Caco-2 (cell line): ENCODE results near the gene RAD23B. TPM values are rescaled to one million over a fixed set of nuclear protein-coding genes. Genes with fewer than 3 reads are reported as not detected.
A peak's percentile ranks its signal among the peaks of the same experiment; 100 is the strongest.

Experiments
- BruUV-seq: library from RNA; stranded (reverse); fragments of 400-500 nt; replicated peaks from 2 replicates; lab custom pipeline; 2021; lab: Mats Ljungman, UMichigan
- CTCF ChIA-PET: fragments of 300-600 bp; sonication (Branson Sonifier 250); formaldehyde crosslinking; loops from one replicate; lab custom pipeline; 2022; ENCODE audit warnings: antibody characterized with exemption; lab: Charles Lee
- POLR2A ChIA-PET: fragments of 300-600 bp; sonication (Branson Sonifier 250); formaldehyde crosslinking; loops from one replicate; lab custom pipeline; 2022; ENCODE audit warnings: antibody characterized with exemption; lab: Charles Lee
- DNase-seq, 2 experiments: peaks; one replicate each; pipeline versions ENCODE4 v3.0.0 to v3.0.0-alpha.2; 2020 to 2022
- H3K27me3 ChIP-seq: replicated peaks from 2 replicates; pipeline ENCODE4 v1.6.0; 2011; ENCODE audit warnings: low read length; ENCODE audit not compliant: control insufficient read depth, insufficient read depth
- H3K36me3 ChIP-seq: 2 replicates; pipeline ENCODE4 v1.5.1; 2011; ENCODE audit warnings: low read length; ENCODE audit not compliant: control insufficient read depth, insufficient read depth
- H3K4me1 ChIP-seq: fragments of 250-450 bp; sonication (Bioruptor Pico); 2 replicates; pipeline ENCODE4 v1.5.1; 2020; ENCODE audit warnings: mild to moderate bottlenecking
- H3K4me3 ChIP-seq: 2 replicates; pipeline ENCODE4 v1.5.1; 2011; ENCODE audit warnings: low read depth, mild to moderate bottlenecking, control low read depth, low read length
- H3K9me3 ChIP-seq: fragments of 250-450 bp; sonication (Bioruptor Pico); 2 replicates; pipeline ENCODE4 v1.5.1; 2020; ENCODE audit warnings: mild to moderate bottlenecking, moderate library complexity
- H3K27ac Mint-ChIP-seq: one replicate; pipeline ENCODE4 v1.8.0; 2022; ENCODE audit warnings: mixed read lengths; ENCODE audit not compliant: unreplicated experiment
- H3K27me3 Mint-ChIP-seq: one replicate; pipeline ENCODE4 v1.8.0; 2022; ENCODE audit warnings: mixed read lengths; ENCODE audit not compliant: insufficient read depth, unreplicated experiment
- H3K36me3 Mint-ChIP-seq: one replicate; pipeline ENCODE4 v1.8.0; 2022; ENCODE audit warnings: mild to moderate bottlenecking, mixed read lengths; ENCODE audit not compliant: insufficient read depth, unreplicated experiment
- H3K4me1 Mint-ChIP-seq: one replicate; pipeline ENCODE4 v1.8.0; 2022; ENCODE audit warnings: low read depth, mixed read lengths; ENCODE audit not compliant: unreplicated experiment
- H3K4me3 Mint-ChIP-seq: one replicate; pipeline ENCODE4 v1.8.0; 2022; ENCODE audit warnings: mild to moderate bottlenecking, moderate library complexity, mixed read lengths; ENCODE audit not compliant: unreplicated experiment
- H3K9me3 Mint-ChIP-seq: one replicate; pipeline ENCODE4 v1.8.0; 2022; ENCODE audit warnings: mixed read lengths; ENCODE audit not compliant: unreplicated experiment
- intact Hi-C: fragments of 100-400 bp; cut with micrococcal nuclease; formaldehyde crosslinking; loops from one replicate; pipeline ENCODE4 v1.10.0; 2022; ENCODE audit not compliant: unreplicated experiment
- total RNA-seq: library from RNA; stranded (reverse); gene quantifications from 2 replicates; pipeline ENCODE4 v1.2.3, GENCODE V29; 2022
- TF ChIP-seq, protein P1 (sequence below), 2 experiments: fragments of 200-600 bp in 1 of 2; IDR thresholded peaks; 1 replicate in 1 of 2; 2 replicates in 1 of 2; pipeline versions ENCODE4 v1.5.1 to v1.8.0; 2011 to 2022; ENCODE audit warnings: antibody characterized with exemption in 1 of 2, control low read depth in 1 of 2, inconsistent platforms in 1 of 2, low read depth in 1 of 2, low read length in 1 of 2, mild to moderate bottlenecking in 1 of 2, moderate library complexity in 1 of 2; ENCODE audit not compliant: insufficient read depth in 1 of 2, severe bottlenecking in 1 of 2, unreplicated experiment in 1 of 2

RAD23B gene
- total RNA-seq, 1 experiment from 2014 or later, result 188 TPM

DNA sequence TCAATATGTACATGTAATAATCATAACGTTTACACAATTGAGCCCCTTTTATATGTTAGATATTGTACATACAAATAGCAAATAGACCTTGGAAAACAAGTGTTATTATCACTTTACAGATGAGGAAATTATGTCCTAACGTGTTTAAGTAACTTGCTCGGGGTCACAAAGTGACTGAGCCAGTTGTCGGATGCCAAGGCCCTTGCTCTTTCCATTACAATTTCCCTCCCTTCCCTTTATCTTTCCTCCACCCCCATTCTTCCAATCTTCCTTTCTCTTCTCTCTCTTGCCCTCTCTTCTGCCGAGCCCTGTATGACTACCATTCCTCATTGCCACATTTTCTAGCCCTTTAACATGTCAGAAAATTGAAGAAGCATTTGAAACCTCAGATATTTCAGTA lies 34.4 kb upstream of the RAD23B start:
- Mint-ChIP-seq H3K4me3 (peak overlapping the region; percentile 56), H3K27ac (peak overlapping the region; percentile 75), H3K9me3 (peaks cover 10% of the 10 kb centered on the region), H3K27me3 (no peaks in the 10 kb centered on the region), H3K36me3 (peaks cover 10% of the 10 kb centered on the region), H3K4me1 (peaks cover 48% of the 10 kb centered on the region)
- TF ChIP-seq, protein P1, sequence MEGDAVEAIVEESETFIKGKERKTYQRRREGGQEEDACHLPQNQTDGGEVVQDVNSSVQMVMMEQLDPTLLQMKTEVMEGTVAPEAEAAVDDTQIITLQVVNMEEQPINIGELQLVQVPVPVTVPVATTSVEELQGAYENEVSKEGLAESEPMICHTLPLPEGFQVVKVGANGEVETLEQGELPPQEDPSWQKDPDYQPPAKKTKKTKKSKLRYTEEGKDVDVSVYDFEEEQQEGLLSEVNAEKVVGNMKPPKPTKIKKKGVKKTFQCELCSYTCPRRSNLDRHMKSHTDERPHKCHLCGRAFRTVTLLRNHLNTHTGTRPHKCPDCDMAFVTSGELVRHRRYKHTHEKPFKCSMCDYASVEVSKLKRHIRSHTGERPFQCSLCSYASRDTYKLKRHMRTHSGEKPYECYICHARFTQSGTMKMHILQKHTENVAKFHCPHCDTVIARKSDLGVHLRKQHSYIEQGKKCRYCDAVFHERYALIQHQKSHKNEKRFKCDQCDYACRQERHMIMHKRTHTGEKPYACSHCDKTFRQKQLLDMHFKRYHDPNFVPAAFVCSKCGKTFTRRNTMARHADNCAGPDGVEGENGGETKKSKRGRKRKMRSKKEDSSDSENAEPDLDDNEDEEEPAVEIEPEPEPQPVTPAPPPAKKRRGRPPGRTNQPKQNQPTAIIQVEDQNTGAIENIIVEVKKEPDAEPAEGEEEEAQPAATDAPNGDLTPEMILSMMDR (IDR thresholded peaks at IDR 0.05; ENCODE audit: insufficient read depth in 1 of 2, low read depth in 1 of 2, low read length in 1 of 2, severe bottlenecking in 1 of 2, unreplicated experiment in 1 of 2), result no peak
- Histone ChIP-seq H3K4me3 (no peak overlapping the region), H3K36me3 (no peaks in the 10 kb centered on the region), H3K27me3 (no peaks in the 10 kb centered on the region), H3K9me3 (no peaks in the 10 kb centered on the region), H3K4me1 (peaks cover 71% of the 10 kb centered on the region)
- no peak for DNase-seq
- CTCF ChIA-PET, result interaction anchor here (1.0 to 1.3 kb wide), 4 partner anchors 9 to 77 kb away, joined by 3 to 7 read pairs (median 3); no protein-coding TSS in a partner anchor
- BruUV-seq, result no TSS peak
- POLR2A ChIA-PET, result interaction anchor here (0.6 to 0.9 kb wide), 2 partner anchors 21 to 37 kb away, joined by 3 read pairs; no protein-coding TSS in a partner anchor
- intact Hi-C loops, result loop anchor here (1.0 to 2.0 kb wide), 2 partner anchors 20 to 35 kb away; partner anchors contain the start of gene RAD23B

DNA sequence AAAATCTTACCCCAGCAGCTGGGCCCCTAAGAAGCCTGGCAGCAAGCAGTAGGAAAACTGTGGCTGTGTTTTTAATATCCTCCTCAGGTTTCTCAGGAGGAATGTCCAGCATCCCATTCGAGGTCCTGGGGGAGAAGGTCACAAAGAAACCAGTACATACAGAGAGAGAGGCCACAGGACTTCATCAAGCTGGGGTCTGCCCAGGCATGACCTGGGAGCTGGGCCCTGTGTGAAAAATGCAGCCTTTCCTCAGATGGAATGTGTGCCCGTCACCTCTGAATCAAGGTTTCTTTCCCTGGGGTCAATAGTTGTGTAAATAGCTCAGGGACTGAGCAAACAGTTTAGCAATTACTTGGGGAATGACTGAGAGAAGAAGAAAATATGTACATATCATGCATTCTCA lies 33.9 kb upstream of the RAD23B start:
- H3K9me3 Mint-ChIP-seq, result peaks cover 10% of the 10 kb centered on the region
- H3K4me3 Mint-ChIP-seq, result peak overlapping the region; percentile 56
- intact Hi-C loops, result loop anchor here (1.0 to 2.0 kb wide), 2 partner anchors 20 to 34 kb away; partner anchors contain the start of gene RAD23B
- peaks cover 44% of the 10 kb centered on the region for H3K4me1 Mint-ChIP-seq
- Histone ChIP-seq H3K4me1 (peaks cover 69% of the 10 kb centered on the region), H3K27me3 (no peaks in the 10 kb centered on the region), H3K9me3 (no peaks in the 10 kb centered on the region), H3K36me3 (no peaks in the 10 kb centered on the region), H3K4me3 (no peak overlapping the region)
- H3K36me3 Mint-ChIP-seq, result peaks cover 6% of the 10 kb centered on the region
- ChIA-PET POLR2A (interaction anchor here (0.6 to 0.9 kb wide), 2 partner anchors 21 to 37 kb away, joined by 3 read pairs; no protein-coding TSS in a partner anchor), CTCF (interaction anchor here (0.6 to 1.3 kb wide), 5 partner anchors 10 to 77 kb away, joined by 3 to 7 read pairs (median 3); no protein-coding TSS in a partner anchor)
- BruUV-seq, result no TSS peak
- peak overlapping the region; percentile 75 for H3K27ac Mint-ChIP-seq
- TF ChIP-seq, protein P1 (IDR thresholded peaks at IDR 0.05; ENCODE audit: insufficient read depth in 1 of 2, low read depth in 1 of 2, low read length in 1 of 2, severe bottlenecking in 1 of 2, unreplicated experiment in 1 of 2), result no peak
- DNase-seq, result peak; percentile 83 to 93
- no peaks in the 10 kb centered on the region for H3K27me3 Mint-ChIP-seq

GRCh38 chr9:107249665-107250285 lies 33.3 kb upstream of the RAD23B start:
- TF ChIP-seq, protein P1 (IDR thresholded peaks at IDR 0.05; ENCODE audit: insufficient read depth in 1 of 2, low read depth in 1 of 2, low read length in 1 of 2, severe bottlenecking in 1 of 2, unreplicated experiment in 1 of 2), result no peak
- H3K36me3 Mint-ChIP-seq, result peaks cover 5% of the 10 kb centered on the region
- peak overlapping the region; percentile 56 for H3K4me3 Mint-ChIP-seq
- no peaks in the 10 kb centered on the region for H3K27me3 Mint-ChIP-seq
- POLR2A ChIA-PET, result interaction anchor here (0.9 kb wide), 1 partner anchor 20 kb away, joined by 3 read pairs; no protein-coding TSS in a partner anchor
- H3K9me3 ChIP-seq, result no peaks in the 10 kb centered on the region
- H3K27me3 ChIP-seq, result no peaks in the 10 kb centered on the region
- DNase-seq, result no peak
- no TSS peak for BruUV-seq
- CTCF ChIA-PET, result interaction anchor here (0.6 to 1.3 kb wide), 5 partner anchors 10 to 78 kb away, joined by 3 to 7 read pairs (median 3); no protein-coding TSS in a partner anchor
- peaks cover 10% of the 10 kb centered on the region for H3K9me3 Mint-ChIP-seq
- no peaks in the 10 kb centered on the region for H3K36me3 ChIP-seq
- intact Hi-C loops, result loop anchor here (1.0 to 2.0 kb wide), 2 partner anchors 19 to 34 kb away; partner anchors contain the start of gene RAD23B
- H3K27ac Mint-ChIP-seq, result peak overlapping the region; percentile 75
- H3K4me1 ChIP-seq, result peaks cover 64% of the 10 kb centered on the region
- H3K4me3 ChIP-seq, result no peak overlapping the region
- H3K4me1 Mint-ChIP-seq, result peaks cover 40% of the 10 kb centered on the region
